HS-5 (cell line): Measurements from ENCODE around the gene ZNF436.
"Not testable (repeated sequence)": the region's sequence is repeated elsewhere in the genome, so short reads cannot be mapped to it uniquely, and the experiment has no call there.

Experiments used
- DNase-seq: peaks from one replicate; pipeline ENCODE4 v3.0.0-alpha.2; 2012; ENCODE audit warnings: low read depth

ZNF436 gene

GRCh38 chr1:23392125-23392855, 22.7 kb upstream of the ZNF436 start:
- DNase-seq, result no peak

GRCh38 chr1:23389837-23390321, 20.2 kb upstream of the ZNF436 start:
- no peak for DNase-seq

GRCh38 chr1:23387494-23387893, 17.9 kb upstream of the ZNF436 start:
- no peak for DNase-seq

GRCh38 chr1:23385119-23385621, 15.5 kb upstream of the ZNF436 start:
- DNase-seq, result no peak

GRCh38 chr1:23384312-23385058, 14.8 kb upstream of the ZNF436 start:
- no peak for DNase-seq

GRCh38 chr1:23383577-23384311, 14.1 kb upstream of the ZNF436 start:
- no peak for DNase-seq

- no peak for DNase-seq
These were observed 11.7 kb upstream of the ZNF436 start for GRCh38 chr1:23381233-23381885.

GRCh38 chr1:23380719-23381118, 11.1 kb upstream of the ZNF436 start:
- DNase-seq, result no peak

GRCh38 chr1:23380236-23380635, 10.6 kb upstream of the ZNF436 start:
- DNase-seq, result not testable (repeated sequence)

GRCh38 chr1:23376890-23377811, 7.5 kb upstream of the ZNF436 start:
- peak; percentile 46 for DNase-seq

GRCh38 chr1:23374079-23374735, 4.6 kb upstream of the ZNF436 start:
- not testable (repeated sequence) for DNase-seq

GRCh38 chr1:23371987-23372880, 2.6 kb upstream of the ZNF436 start:
- DNase-seq, result no peak

GRCh38 chr1:23370709-23371584, 1.3 kb upstream of the ZNF436 start:
- no peak for DNase-seq

GRCh38 chr1:23370330-23370708, 683 bp upstream of the ZNF436 start:
- no peak for DNase-seq

GRCh38 chr1:23368562-23369334, 888 bp downstream of the ZNF436 start:
- peak; percentile 54 for DNase-seq

- peak; percentile 94 for DNase-seq
These were observed 1.7 kb downstream of the ZNF436 start for GRCh38 chr1:23367791-23368561.

- DNase-seq, result no peak
These were observed 2.2 kb downstream of the ZNF436 start for GRCh38 chr1:23367451-23367790.
